Ishikawa (cell line): ENCODE measurements around the gene MYO7B.

ENCODE experiments used
- CEBPB ChIP-seq: IDR thresholded peaks from 2 replicates; pipeline ENCODE4 v1.6.1; 2012
- CREB1 ChIP-seq: IDR thresholded peaks from 2 replicates; pipeline ENCODE4 v1.6.1; 2012; ENCODE audit warnings: low read depth
- EGR1 ChIP-seq: IDR thresholded peaks from 2 replicates; pipeline ENCODE4 v1.6.1; 2012
- EP300 ChIP-seq: IDR thresholded peaks from 2 replicates; pipeline ENCODE4 v1.6.1; 2012; ENCODE audit warnings: borderline replicate concordance
- FOXM1 ChIP-seq: IDR thresholded peaks from 2 replicates; pipeline ENCODE4 v1.6.1; 2012; ENCODE audit warnings: low read depth, borderline replicate concordance
- MAX ChIP-seq: IDR thresholded peaks from 2 replicates; pipeline ENCODE4 v1.6.1; 2012
- NFIC ChIP-seq: IDR thresholded peaks from 2 replicates; pipeline ENCODE4 v1.6.1; 2012
- RAD21 ChIP-seq: IDR thresholded peaks from 2 replicates; pipeline ENCODE4 v1.6.1; 2012; ENCODE audit warnings: low read depth
- REST ChIP-seq: IDR thresholded peaks from 2 replicates; pipeline ENCODE4 v1.6.1; 2012; ENCODE audit warnings: low read depth, mild to moderate bottlenecking
- TAF1 ChIP-seq: IDR thresholded peaks from 2 replicates; pipeline ENCODE4 v1.6.1; 2012; ENCODE audit warnings: low read depth, mild to moderate bottlenecking
- TCF12 ChIP-seq: IDR thresholded peaks from 2 replicates; pipeline ENCODE4 v1.6.1; 2012; ENCODE audit warnings: low read depth
- TEAD4 ChIP-seq: IDR thresholded peaks from 2 replicates; pipeline ENCODE4 v1.6.1; 2012
- YY1 ChIP-seq: IDR thresholded peaks from 2 replicates; pipeline ENCODE4 v1.6.1; 2012; ENCODE audit warnings: low read depth
- ZBTB7A ChIP-seq: IDR thresholded peaks from 2 replicates; pipeline ENCODE4 v1.6.1; 2012; ENCODE audit warnings: low read depth
- TF ChIP-seq, protein P1 (sequence below): IDR thresholded peaks from 2 replicates; pipeline ENCODE4 v1.6.1; 2012

MYO7B gene

DNA sequence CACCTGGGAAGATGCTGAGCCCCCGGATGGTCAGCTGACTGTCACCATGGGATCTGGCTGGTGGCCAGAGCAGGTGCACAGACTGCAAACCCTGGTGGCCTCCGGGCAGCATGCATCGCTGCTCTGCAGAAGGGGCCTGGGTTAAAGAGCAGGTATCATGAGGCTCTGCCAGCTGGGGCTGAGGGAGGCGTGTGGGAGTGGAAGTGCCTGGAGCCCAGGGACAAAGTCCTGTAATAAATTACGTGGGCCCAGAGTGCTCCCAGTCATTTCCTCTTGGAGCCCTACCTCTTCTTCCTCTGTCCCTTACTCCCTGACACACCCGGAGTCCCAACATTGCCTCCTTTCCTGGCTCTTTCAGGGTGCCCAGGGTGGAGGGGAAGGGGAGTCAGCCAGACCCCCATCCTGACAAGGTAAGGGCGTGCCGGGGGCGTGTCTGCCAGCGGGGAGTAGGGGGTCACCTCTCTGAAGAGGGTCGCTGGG, at the start of gene MYO7B:
MYO7B (plus strand) TSS at position 262 of the 480 bp plus-strand sequence. CDS start 24,040 bp downstream, outside the sequence.
- TF ChIP-seq, protein P1, sequence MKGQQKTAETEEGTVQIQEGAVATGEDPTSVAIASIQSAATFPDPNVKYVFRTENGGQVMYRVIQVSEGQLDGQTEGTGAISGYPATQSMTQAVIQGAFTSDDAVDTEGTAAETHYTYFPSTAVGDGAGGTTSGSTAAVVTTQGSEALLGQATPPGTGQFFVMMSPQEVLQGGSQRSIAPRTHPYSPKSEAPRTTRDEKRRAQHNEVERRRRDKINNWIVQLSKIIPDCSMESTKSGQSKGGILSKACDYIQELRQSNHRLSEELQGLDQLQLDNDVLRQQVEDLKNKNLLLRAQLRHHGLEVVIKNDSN: peak; percentile 26; the same call in 1 of the 2 replicates
- no peak for TF ChIP-seq NFIC

- no peak for TF ChIP-seq TEAD4
- TF ChIP-seq NFIC: no peak
- TF ChIP-seq ZBTB7A: no peak
- TF ChIP-seq FOXM1: no peak
- no peak for TF ChIP-seq RAD21
- TF ChIP-seq, protein P1: no peak
- no peak for TF ChIP-seq EP300
- TF ChIP-seq CEBPB: no peak
- TF ChIP-seq REST: no peak
- no peak for TF ChIP-seq EGR1
- TF ChIP-seq CREB1: no peak
- no peak for TF ChIP-seq TCF12
- no peak for TF ChIP-seq YY1
- TF ChIP-seq MAX: no peak
- TF ChIP-seq TAF1: no peak
These were observed 49.8 kb upstream of the MYO7B start for GRCh38 chr2:127485694-127486071.

DNA sequence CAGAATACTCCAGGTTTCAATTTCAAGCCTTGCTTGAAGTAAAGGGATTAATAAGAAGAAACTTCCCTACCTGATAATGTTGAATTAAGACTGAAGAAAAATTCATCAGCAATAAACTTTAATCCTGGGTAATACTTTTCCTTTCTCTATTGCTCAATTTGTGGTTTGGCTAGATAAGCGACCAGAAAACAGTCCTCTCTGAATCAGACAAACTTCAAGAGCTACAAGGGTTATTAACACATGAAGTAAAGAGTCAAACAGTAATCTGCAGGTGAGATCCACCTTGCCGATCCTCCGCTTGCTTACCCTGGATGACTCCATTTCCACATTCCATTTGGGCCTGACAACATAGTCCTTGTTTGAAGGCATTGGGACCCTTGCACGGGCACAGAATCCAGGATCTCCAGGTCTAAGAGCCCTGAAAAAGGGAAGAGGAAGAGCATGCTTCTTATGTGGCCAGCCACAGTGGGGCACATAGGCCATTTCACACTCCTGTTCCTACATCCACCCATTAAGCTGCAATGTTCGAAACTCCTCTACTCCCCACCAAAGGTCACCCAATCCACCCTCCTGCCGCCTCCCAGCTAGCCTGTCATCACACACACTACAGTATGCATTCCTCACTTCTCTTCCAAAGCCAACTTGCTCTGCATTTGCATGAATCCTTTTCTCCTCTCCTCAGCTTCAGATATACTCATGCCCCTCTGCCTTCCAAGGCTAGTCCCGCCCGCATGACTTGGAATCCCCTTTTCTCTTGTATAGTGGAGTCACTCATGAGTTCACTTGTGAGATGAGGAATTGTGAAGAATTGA, 49.0 kb upstream of the MYO7B start:
- TF ChIP-seq FOXM1 (no peak), ZBTB7A (no peak), NFIC (no peak), REST (no peak), YY1 (no peak), EP300 (no peak), EGR1 (no peak), CREB1 (no peak), TCF12 (no peak), RAD21 (no peak), MAX (no peak), TEAD4 (no peak), CEBPB (no peak), TAF1 (no peak)
- TF ChIP-seq, protein P1: no peak

DNA sequence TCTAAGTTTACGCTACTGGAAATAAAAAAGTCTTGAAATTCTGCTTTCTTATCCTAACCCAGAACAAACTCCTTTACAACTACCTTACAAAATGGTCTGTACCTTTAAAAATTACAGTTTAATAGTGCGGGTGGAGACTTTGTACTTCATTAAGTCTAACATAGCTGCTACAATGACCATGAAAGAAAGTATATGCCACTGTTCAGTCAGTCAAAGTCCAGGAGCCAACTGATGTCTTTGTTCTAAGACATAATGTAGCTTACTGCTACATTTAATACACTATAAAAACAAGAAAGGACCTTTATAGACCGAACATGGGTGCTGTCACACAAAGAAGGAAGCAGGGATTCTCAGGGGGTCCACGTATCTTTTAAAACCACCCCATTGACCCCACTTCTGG, 45.2 kb upstream of the MYO7B start:
- TF ChIP-seq REST (no peak), CEBPB (no peak), TCF12 (no peak), TEAD4 (no peak), MAX (no peak), EGR1 (no peak), FOXM1 (no peak), CREB1 (no peak), RAD21 (no peak), NFIC (no peak), YY1 (no peak), EP300 (no peak), TAF1 (no peak), ZBTB7A (no peak)
- TF ChIP-seq, protein P1: no peak
